Stimulated activated naive CD8-positive, alpha-beta T cell treated with anti-CD3 and anti-CD28 coated beads, Interleukin-15, Interleukin-2, amounts not matched to agents 100 ng/mL and 50 ng/mL, for 24 hours (primary cell): ENCODE measurements around the gene C12orf60.

Experiments
- H3K27ac Mint-ChIP-seq: one replicate; pipeline ENCODE4 v1.8.0; 2021; ENCODE audit warnings: mild to moderate bottlenecking, mixed read lengths
- H3K27me3 Mint-ChIP-seq: one replicate; pipeline ENCODE4 v1.8.0; 2021; ENCODE audit warnings: mixed read lengths
- H3K36me3 Mint-ChIP-seq: one replicate; pipeline ENCODE4 v1.8.0; 2021; ENCODE audit warnings: low read depth, mixed read lengths
- H3K4me1 Mint-ChIP-seq: one replicate; pipeline ENCODE4 v1.8.0; 2021; ENCODE audit warnings: low read depth, mixed read lengths
- H3K4me3 Mint-ChIP-seq: one replicate; pipeline ENCODE4 v1.8.0; 2021; ENCODE audit warnings: mild to moderate bottlenecking, mixed read lengths
- H3K9me3 Mint-ChIP-seq: one replicate; pipeline ENCODE4 v1.8.0; 2021; ENCODE audit warnings: mixed read lengths

The C12orf60 gene

GRCh38 chr12:14803830-14804160 is 325 bp downstream of the C12orf60 start:
- no peaks in the 10 kb centered on the region for H3K9me3 Mint-ChIP-seq
- H3K36me3 Mint-ChIP-seq, result peaks cover 22% of the 10 kb centered on the region
- no peak overlapping the region for H3K4me3 Mint-ChIP-seq
- no peaks in the 10 kb centered on the region for H3K27me3 Mint-ChIP-seq
- H3K27ac Mint-ChIP-seq, result no peak overlapping the region
- H3K4me1 Mint-ChIP-seq, result peaks cover 43% of the 10 kb centered on the region

GRCh38 chr12:14810167-14810952 is 6.9 kb downstream of the C12orf60 start:
- Mint-ChIP-seq H3K4me1 (peaks cover 22% of the 10 kb centered on the region), H3K27me3 (no peaks in the 10 kb centered on the region), H3K27ac (no peak overlapping the region), H3K4me3 (peak overlapping the region; percentile 45), H3K36me3 (no peaks in the 10 kb centered on the region), H3K9me3 (no peaks in the 10 kb centered on the region)

- no peak overlapping the region for H3K27ac Mint-ChIP-seq
- no peaks in the 10 kb centered on the region for H3K9me3 Mint-ChIP-seq
- peak overlapping the region; percentile 45 for H3K4me3 Mint-ChIP-seq
- no peaks in the 10 kb centered on the region for H3K36me3 Mint-ChIP-seq
- peaks cover 18% of the 10 kb centered on the region for H3K4me1 Mint-ChIP-seq
- H3K27me3 Mint-ChIP-seq, result no peaks in the 10 kb centered on the region
These were observed 7.5 kb downstream of the C12orf60 start for GRCh38 chr12:14810953-14811483.

GRCh38 chr12:14811486-14811885 is 8.0 kb downstream of the C12orf60 start:
- Mint-ChIP-seq H3K27me3 (no peaks in the 10 kb centered on the region), H3K9me3 (no peaks in the 10 kb centered on the region), H3K4me1 (peaks cover 18% of the 10 kb centered on the region), H3K4me3 (no peak overlapping the region), H3K27ac (no peak overlapping the region), H3K36me3 (no peaks in the 10 kb centered on the region)

GRCh38 chr12:14814014-14814413 is 10.5 kb downstream of the C12orf60 start, which contains the start of gene SMCO3:
TSS of gene SMCO3 (minus strand) at chr12:14814182. CDS start at chr12:14806680, 7,502 bp downstream.
- peaks cover 23% of the 10 kb centered on the region for H3K4me1 Mint-ChIP-seq
- no peaks in the 10 kb centered on the region for H3K36me3 Mint-ChIP-seq
- no peak within 1 kb of the TSS for H3K27ac Mint-ChIP-seq
- no peaks in the 10 kb centered on the region for H3K27me3 Mint-ChIP-seq
- no peak within 1 kb of the TSS for H3K4me3 Mint-ChIP-seq
- H3K9me3 Mint-ChIP-seq, result no peaks in the 10 kb centered on the region

GRCh38 chr12:14824012-14824634 is 20.7 kb downstream of the C12orf60 start:
- Mint-ChIP-seq H3K4me1 (peaks cover 15% of the 10 kb centered on the region), H3K9me3 (no peaks in the 10 kb centered on the region), H3K27ac (no peak overlapping the region), H3K27me3 (no peaks in the 10 kb centered on the region), H3K36me3 (no peaks in the 10 kb centered on the region), H3K4me3 (no peak overlapping the region)

- no peaks in the 10 kb centered on the region for H3K27me3 Mint-ChIP-seq
- H3K36me3 Mint-ChIP-seq, result no peaks in the 10 kb centered on the region
- H3K4me1 Mint-ChIP-seq, result peaks cover 15% of the 10 kb centered on the region
- H3K4me3 Mint-ChIP-seq, result no peak overlapping the region
- peak overlapping the region; percentile 52 for H3K27ac Mint-ChIP-seq
- no peaks in the 10 kb centered on the region for H3K9me3 Mint-ChIP-seq
These were observed 21.8 kb downstream of the C12orf60 start for GRCh38 chr12:14825256-14825655.

GRCh38 chr12:14826491-14826890 is 23.0 kb downstream of the C12orf60 start:
- Mint-ChIP-seq H3K9me3 (no peaks in the 10 kb centered on the region), H3K27ac (no peak overlapping the region), H3K4me1 (peaks cover 15% of the 10 kb centered on the region), H3K4me3 (no peak overlapping the region), H3K27me3 (peaks cover 1% of the 10 kb centered on the region), H3K36me3 (no peaks in the 10 kb centered on the region)

- Mint-ChIP-seq H3K4me1 (peaks cover 15% of the 10 kb centered on the region), H3K9me3 (no peaks in the 10 kb centered on the region), H3K27ac (no peak overlapping the region), H3K4me3 (no peak overlapping the region), H3K36me3 (no peaks in the 10 kb centered on the region), H3K27me3 (peaks cover 7% of the 10 kb centered on the region)
These were observed 23.6 kb downstream of the C12orf60 start for GRCh38 chr12:14827043-14827442.

- Mint-ChIP-seq H3K27me3 (peaks cover 15% of the 10 kb centered on the region), H3K9me3 (no peaks in the 10 kb centered on the region), H3K4me1 (peaks cover 15% of the 10 kb centered on the region), H3K36me3 (no peaks in the 10 kb centered on the region), H3K4me3 (no peak overlapping the region), H3K27ac (no peak overlapping the region)
These were observed 25.4 kb downstream of the C12orf60 start for GRCh38 chr12:14828892-14829291.

- Mint-ChIP-seq H3K4me3 (no peak overlapping the region), H3K4me1 (no peaks in the 10 kb centered on the region), H3K27ac (no peak overlapping the region), H3K27me3 (peaks cover 26% of the 10 kb centered on the region), H3K9me3 (no peaks in the 10 kb centered on the region), H3K36me3 (no peaks in the 10 kb centered on the region)
These were observed 29.9 kb downstream of the C12orf60 start for GRCh38 chr12:14833336-14833735.

- Mint-ChIP-seq H3K27ac (no peak overlapping the region), H3K9me3 (no peaks in the 10 kb centered on the region), H3K4me3 (no peak overlapping the region), H3K4me1 (no peaks in the 10 kb centered on the region), H3K27me3 (peaks cover 30% of the 10 kb centered on the region), H3K36me3 (no peaks in the 10 kb centered on the region)
These were observed 30.5 kb downstream of the C12orf60 start for GRCh38 chr12:14833952-14834351.

- Mint-ChIP-seq H3K4me3 (no peak overlapping the region), H3K27ac (no peak overlapping the region), H3K36me3 (no peaks in the 10 kb centered on the region), H3K9me3 (no peaks in the 10 kb centered on the region), H3K27me3 (peaks cover 35% of the 10 kb centered on the region), H3K4me1 (no peaks in the 10 kb centered on the region)
These were observed 31.0 kb downstream of the C12orf60 start for GRCh38 chr12:14834509-14834908.

GRCh38 chr12:14836336-14837210 is 33.1 kb downstream of the C12orf60 start:
- Mint-ChIP-seq H3K36me3 (no peaks in the 10 kb centered on the region), H3K27me3 (peaks cover 35% of the 10 kb centered on the region), H3K27ac (no peak overlapping the region), H3K4me3 (no peak overlapping the region), H3K4me1 (no peaks in the 10 kb centered on the region), H3K9me3 (no peaks in the 10 kb centered on the region)

- H3K27me3 Mint-ChIP-seq, result peaks cover 20% of the 10 kb centered on the region
- H3K27ac Mint-ChIP-seq, result no peak overlapping the region
These were observed 35.8 kb downstream of the C12orf60 start for GRCh38 chr12:14839262-14839661.

More at GRCh38 chr12:14839262-14839661, 35.8 kb downstream of the C12orf60 start:
- Mint-ChIP-seq H3K36me3 (no peaks in the 10 kb centered on the region), H3K4me1 (no peaks in the 10 kb centered on the region), H3K9me3 (no peaks in the 10 kb centered on the region), H3K4me3 (no peak overlapping the region)
